Measurements from ENCODE around the gene MAP4K4. TPM values are rescaled to one million over a fixed set of nuclear protein-coding genes. Genes with fewer than 3 reads are reported as not detected.
A peak's percentile ranks its signal among the peaks of the same experiment; 100 is the strongest.

The MAP4K4 gene
- total and polyA plus RNA-seq, 9 donors = 62.3 to 153 (median 133) TPM

DNA sequence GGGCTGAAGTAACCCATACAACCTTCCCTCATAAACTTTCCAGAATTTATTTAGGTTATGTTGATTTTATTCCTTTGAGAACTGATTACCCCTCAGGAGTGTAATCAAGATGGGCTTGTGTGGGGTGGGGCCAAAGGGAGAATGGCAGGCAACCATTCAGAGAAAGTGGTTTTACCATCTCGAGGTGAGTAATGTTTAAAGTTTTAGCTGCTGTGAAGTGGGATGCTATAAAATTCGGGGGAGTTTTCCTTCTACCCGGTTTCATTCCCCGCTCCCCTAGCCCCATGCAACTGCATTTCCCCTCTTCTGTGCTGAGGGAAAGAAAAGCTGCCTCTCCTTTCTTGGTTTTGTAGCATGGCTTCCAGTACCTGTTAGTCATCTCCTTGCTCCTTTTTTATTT, 34.7 kb downstream of the MAP4K4 start:
- Histone ChIP-seq H3K9me3 (replicated peaks; ENCODE audit: control insufficient read depth, low read depth, low read length) (no peaks in the 10 kb centered on the region), H3K27ac (ENCODE audit: low read length) (no peak overlapping the region), H3K4me3 (ENCODE audit: low read length) (no peak overlapping the region), H3K4me1 (ENCODE audit: control insufficient read depth, insufficient read depth, low read length) (peaks cover 32% of the 10 kb centered on the region), H3K36me3 (ENCODE audit: control insufficient read depth, insufficient read depth, low read length) (peaks cover 2% of the 10 kb centered on the region), H3K27me3 (ENCODE audit: control insufficient read depth, insufficient read depth, low read length) (no peaks in the 10 kb centered on the region)
- DNase-seq = no peak
- no CpG with 5 or more reads among the region's 4 CpGs for WGBS (ENCODE audit: insufficient coverage)

DNA sequence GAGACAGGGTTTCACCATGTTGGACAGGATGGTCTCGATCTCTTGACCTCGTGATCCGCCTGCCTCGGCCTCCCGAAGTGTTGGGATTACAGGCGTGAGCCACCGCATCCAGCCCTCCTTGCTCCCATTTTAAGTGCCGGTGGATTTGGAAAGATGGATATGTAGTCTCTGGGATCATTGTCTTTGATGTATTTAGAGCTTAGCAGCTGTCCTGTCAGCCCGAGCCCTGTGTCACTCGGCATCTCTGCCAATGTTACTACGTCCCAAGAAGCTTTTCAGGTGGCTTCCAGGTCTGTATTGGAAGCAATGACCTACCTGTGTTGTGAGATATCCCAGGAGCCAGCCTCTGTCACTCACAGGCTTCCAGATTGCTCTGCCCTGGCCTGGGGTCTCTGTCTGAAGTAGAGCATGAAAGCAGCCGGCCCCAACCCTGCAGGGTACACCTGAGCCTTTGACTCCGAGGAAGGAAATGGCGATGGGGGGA, 35.3 kb downstream of the MAP4K4 start:
- Histone ChIP-seq H3K36me3 (ENCODE audit: control insufficient read depth, insufficient read depth, low read length) (peaks cover 2% of the 10 kb centered on the region), H3K9me3 (replicated peaks; ENCODE audit: control insufficient read depth, low read depth, low read length) (no peaks in the 10 kb centered on the region), H3K4me3 (ENCODE audit: low read length) (no peak overlapping the region), H3K27me3 (ENCODE audit: control insufficient read depth, insufficient read depth, low read length) (no peaks in the 10 kb centered on the region), H3K27ac (ENCODE audit: low read length) (no peak overlapping the region), H3K4me1 (ENCODE audit: control insufficient read depth, insufficient read depth, low read length) (peaks cover 32% of the 10 kb centered on the region)
- no peak for DNase-seq
- 90% methylated on average over 12 of the region's 14 CpGs for WGBS (ENCODE audit: insufficient coverage)

DNA sequence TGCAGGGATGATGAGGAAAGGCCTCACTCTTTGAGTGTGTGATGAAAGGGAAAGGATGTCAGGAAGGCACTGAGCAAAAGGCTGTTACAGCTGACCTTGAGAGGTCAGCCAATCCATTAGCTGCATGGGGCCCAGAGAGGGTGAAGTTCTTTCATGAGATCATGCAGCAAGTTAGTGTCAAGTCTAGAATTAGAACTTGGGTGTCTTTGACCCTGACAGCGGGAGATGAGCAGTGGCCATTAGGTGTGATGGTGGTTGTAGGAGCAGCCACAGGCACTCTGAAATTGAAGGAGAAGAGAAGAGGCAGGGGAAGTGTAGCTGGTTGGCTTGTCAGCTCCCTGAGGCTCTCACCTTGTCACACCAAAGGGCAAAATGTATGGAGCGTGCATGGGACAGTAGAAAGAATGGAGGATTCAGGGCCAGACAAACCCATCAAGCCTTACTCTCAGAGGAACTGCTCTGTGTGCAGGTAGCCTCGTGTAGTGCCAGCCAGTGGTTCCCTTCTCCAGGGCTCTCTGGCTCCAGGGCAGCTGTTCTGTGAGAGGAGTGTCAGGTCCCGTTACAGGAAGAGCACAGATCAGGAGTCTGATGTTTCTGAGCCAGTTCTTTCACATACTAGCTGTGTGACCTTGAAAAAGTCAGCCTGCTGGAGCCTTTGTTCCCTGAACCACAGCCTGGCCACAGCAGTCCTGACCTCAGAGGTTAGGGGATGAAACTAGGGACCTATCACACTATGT, 35.9 kb downstream of the MAP4K4 start:
- H3K4me1 ChIP-seq (ENCODE audit: control insufficient read depth, insufficient read depth, low read length) = peaks cover 32% of the 10 kb centered on the region
- no peak overlapping the region for H3K4me3 ChIP-seq (ENCODE audit: low read length)

DNA sequence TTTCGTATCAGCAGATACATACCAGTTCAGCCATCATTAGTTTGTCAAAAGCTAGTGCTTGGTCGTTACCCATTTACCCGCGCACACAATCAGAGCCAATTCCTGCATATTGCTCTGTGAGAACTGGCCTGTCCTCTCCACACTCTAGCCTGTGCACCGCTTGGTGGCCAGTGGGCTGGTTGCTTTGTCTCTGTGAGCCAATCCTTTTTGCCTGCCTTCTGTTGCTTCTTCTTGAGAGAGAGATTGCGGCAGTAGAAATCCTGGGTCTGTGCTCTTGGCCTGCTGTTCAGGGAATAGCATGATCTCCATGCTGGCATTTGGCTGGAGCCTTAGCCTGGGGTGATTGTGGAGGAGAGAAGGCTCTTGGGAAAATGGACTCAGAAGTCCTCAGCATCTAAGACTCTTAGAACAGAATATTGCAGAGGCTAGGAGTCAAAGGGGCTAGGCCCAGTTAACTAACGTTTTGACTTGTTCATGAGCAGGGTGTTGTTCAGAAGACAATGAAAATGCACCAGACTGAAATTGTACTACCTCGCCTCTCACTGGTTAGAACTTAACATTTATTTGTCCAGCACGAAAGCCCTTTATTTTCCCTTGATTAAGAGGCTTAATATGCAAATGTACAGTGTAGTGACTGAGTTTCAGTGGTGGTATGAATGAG, 37.1 kb downstream of the MAP4K4 start:
- Histone ChIP-seq H3K27me3 (ENCODE audit: control insufficient read depth, insufficient read depth, low read length) (no peaks in the 10 kb centered on the region), H3K4me1 (ENCODE audit: control insufficient read depth, insufficient read depth, low read length) (peaks cover 31% of the 10 kb centered on the region), H3K9me3 (replicated peaks; ENCODE audit: control insufficient read depth, low read depth, low read length) (no peaks in the 10 kb centered on the region), H3K27ac (ENCODE audit: low read length) (no peak overlapping the region), H3K36me3 (ENCODE audit: control insufficient read depth, insufficient read depth, low read length) (peaks cover 2% of the 10 kb centered on the region), H3K4me3 (ENCODE audit: low read length) (no peak overlapping the region)
- WGBS (ENCODE audit: insufficient coverage) = 87% methylated on average over 6 of the region's 9 CpGs
- no peak for DNase-seq

More for the DNA sequence above, 35.9 kb downstream of the MAP4K4 start:
- H3K27ac ChIP-seq (ENCODE audit: low read length) = no peak overlapping the region
- WGBS (ENCODE audit: insufficient coverage) = 71% methylated on average over 1 of the region's 4 CpGs
- H3K9me3 ChIP-seq (replicated peaks; ENCODE audit: control insufficient read depth, low read depth, low read length) = no peaks in the 10 kb centered on the region
- no peak for DNase-seq
- peaks cover 2% of the 10 kb centered on the region for H3K36me3 ChIP-seq (ENCODE audit: control insufficient read depth, insufficient read depth, low read length)
- H3K27me3 ChIP-seq (ENCODE audit: control insufficient read depth, insufficient read depth, low read length) = no peaks in the 10 kb centered on the region

DNA sequence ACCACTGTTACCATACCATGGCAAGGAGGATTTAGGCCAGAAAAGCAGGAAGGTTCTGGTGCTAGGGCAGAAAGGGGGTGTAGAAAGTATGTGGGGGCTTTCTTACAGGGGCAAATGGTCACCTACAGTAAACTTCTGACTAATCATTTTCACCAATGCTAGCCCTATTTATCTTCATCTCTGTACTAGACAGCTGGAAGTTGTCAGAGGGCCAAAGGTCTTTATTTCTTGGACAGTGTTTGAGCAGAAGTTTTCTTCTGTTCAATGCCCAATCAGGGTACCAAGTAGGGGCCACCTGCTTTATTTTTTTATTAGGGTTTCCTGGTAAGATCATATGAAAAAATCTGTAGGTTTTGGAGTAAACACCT, 37.6 kb downstream of the MAP4K4 start:
- DNase-seq = no peak
- peaks cover 32% of the 10 kb centered on the region for H3K4me1 ChIP-seq (ENCODE audit: control insufficient read depth, insufficient read depth, low read length)
- H3K27ac ChIP-seq (ENCODE audit: low read length) = no peak overlapping the region

DNA sequence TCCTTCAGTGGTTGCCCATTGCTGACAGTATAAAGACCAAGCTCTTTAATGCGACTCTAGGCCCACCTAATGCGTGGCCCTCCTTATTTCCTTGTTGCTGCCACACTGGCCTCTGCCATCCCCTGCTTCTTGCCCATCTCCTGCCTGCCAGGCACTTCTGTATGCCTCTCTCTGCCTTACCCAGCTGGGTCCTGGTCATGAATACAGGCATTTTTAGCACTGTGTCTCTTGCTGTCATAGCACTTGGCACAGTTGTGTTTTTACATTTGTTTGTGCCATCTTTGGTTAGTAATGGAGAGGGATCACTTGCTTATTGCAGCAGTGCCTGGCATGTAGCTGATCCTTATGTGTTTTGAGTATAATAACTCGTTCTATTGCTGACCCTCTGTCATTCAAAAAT, 38.7 kb downstream of the MAP4K4 start:
- no peaks in the 10 kb centered on the region for H3K36me3 ChIP-seq (ENCODE audit: control insufficient read depth, insufficient read depth, low read length)
- WGBS (ENCODE audit: insufficient coverage) = 95% methylated on average over 2 of the region's 3 CpGs
- H3K27me3 ChIP-seq (ENCODE audit: control insufficient read depth, insufficient read depth, low read length) = no peaks in the 10 kb centered on the region
- peaks cover 30% of the 10 kb centered on the region for H3K4me1 ChIP-seq (ENCODE audit: control insufficient read depth, insufficient read depth, low read length)
- H3K4me3 ChIP-seq (ENCODE audit: low read length) = no peak overlapping the region
- no peaks in the 10 kb centered on the region for H3K9me3 ChIP-seq (replicated peaks; ENCODE audit: control insufficient read depth, low read depth, low read length)
- no peak for DNase-seq
- H3K27ac ChIP-seq (ENCODE audit: low read length) = no peak overlapping the region

More for the DNA sequence above, 37.6 kb downstream of the MAP4K4 start:
- no peaks in the 10 kb centered on the region for H3K9me3 ChIP-seq (replicated peaks; ENCODE audit: control insufficient read depth, low read depth, low read length)
- no peaks in the 10 kb centered on the region for H3K27me3 ChIP-seq (ENCODE audit: control insufficient read depth, insufficient read depth, low read length)
- no peak overlapping the region for H3K4me3 ChIP-seq (ENCODE audit: low read length)
- no peaks in the 10 kb centered on the region for H3K36me3 ChIP-seq (ENCODE audit: control insufficient read depth, insufficient read depth, low read length)

DNA sequence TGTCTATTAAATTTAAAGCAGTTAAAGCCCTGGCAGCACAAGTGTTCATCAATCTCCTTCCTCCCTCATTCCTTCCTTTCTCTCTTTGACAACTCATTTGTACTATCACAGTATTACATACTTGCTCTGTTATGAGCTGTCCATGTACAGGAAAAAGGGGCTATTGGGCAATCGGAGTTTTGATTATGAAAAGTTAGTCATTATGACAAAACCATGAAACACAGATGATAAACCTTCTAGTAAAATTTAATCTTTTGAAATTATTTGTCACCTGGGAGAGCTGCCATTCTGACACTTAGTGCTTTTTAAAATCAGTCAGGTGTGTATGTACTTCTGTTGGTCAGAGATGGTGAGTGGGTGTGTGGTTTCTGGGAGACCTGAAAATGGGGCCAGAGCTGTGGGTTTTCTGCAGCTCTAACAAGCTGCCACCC, 39.4 kb downstream of the MAP4K4 start:
- Histone ChIP-seq H3K27ac (ENCODE audit: low read length) (no peak overlapping the region), H3K36me3 (ENCODE audit: control insufficient read depth, insufficient read depth, low read length) (no peaks in the 10 kb centered on the region), H3K4me1 (ENCODE audit: control insufficient read depth, insufficient read depth, low read length) (peaks cover 32% of the 10 kb centered on the region), H3K9me3 (replicated peaks; ENCODE audit: control insufficient read depth, low read depth, low read length) (no peaks in the 10 kb centered on the region), H3K27me3 (ENCODE audit: control insufficient read depth, insufficient read depth, low read length) (no peaks in the 10 kb centered on the region), H3K4me3 (ENCODE audit: low read length) (no peak overlapping the region)
- DNase-seq = no peak
- no CpG with 5 or more reads among the region's 1 CpG for WGBS (ENCODE audit: insufficient coverage)

DNA sequence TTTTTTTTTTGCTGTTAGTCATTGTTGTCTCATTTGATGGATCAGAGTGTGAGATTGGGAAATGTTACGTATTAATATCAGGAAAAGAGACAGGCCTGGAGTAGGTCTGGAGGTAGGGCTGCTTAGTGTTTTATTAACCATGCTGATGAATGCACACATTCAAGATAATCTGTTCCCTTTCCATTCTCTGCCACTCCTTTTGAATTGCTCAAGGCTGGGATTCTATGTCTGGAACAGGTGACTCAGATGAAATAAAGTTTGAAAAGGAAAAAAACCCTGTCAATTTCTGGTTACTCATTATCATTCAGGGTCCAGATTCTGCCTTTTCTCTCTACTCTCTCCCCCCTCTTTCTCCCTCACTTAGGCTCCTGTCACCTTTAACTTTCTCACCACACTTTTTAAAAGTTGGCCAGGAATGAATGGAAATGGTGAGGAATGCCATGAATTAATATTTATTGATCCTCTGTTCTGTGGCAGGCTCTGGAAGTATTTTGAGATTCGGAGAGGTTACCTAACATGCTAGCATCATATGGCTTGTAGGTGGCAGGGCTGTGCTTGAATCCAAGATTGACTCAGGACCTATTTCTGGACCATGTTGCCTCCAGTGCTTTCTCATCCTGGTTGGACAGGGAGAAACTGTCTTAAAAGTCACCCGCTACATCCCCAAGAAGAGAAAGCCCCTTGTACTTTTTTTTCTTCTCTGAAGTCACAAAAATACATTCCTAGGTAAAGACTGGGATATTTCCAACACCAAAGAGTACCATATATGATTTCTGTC, 40.2 kb downstream of the MAP4K4 start:
- no peaks in the 10 kb centered on the region for H3K9me3 ChIP-seq (replicated peaks; ENCODE audit: control insufficient read depth, low read depth, low read length)
- peaks cover 38% of the 10 kb centered on the region for H3K4me1 ChIP-seq (ENCODE audit: control insufficient read depth, insufficient read depth, low read length)
- no peak overlapping the region for H3K4me3 ChIP-seq (ENCODE audit: low read length)
- no peak overlapping the region for H3K27ac ChIP-seq (ENCODE audit: low read length)
- no peaks in the 10 kb centered on the region for H3K36me3 ChIP-seq (ENCODE audit: control insufficient read depth, insufficient read depth, low read length)
- 100% methylated on average over 1 of the region's 3 CpGs for WGBS (ENCODE audit: insufficient coverage)
- H3K27me3 ChIP-seq (ENCODE audit: control insufficient read depth, insufficient read depth, low read length) = no peaks in the 10 kb centered on the region
- no peak for DNase-seq

DNA sequence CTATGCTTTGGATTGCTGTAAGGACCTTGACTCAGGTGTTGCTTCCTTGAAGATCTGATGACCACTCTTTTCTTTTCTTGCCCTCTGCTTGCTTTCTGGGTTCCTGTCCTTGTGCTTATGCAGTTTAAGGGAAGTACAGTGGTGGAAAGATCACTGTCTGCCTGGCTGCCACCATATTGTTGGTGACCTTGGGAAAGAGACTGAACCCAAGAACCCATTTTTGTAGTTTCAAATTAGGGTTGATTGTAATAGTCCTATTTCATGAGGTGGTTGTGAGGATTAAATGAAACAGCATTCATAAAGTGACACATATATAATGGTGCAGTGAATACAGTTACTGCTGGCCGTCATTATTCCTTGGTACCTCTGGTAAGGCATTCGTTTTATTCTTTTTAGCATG, 41.1 kb downstream of the MAP4K4 start:
- Histone ChIP-seq H3K27me3 (ENCODE audit: control insufficient read depth, insufficient read depth, low read length) (no peaks in the 10 kb centered on the region), H3K36me3 (ENCODE audit: control insufficient read depth, insufficient read depth, low read length) (no peaks in the 10 kb centered on the region), H3K4me3 (ENCODE audit: low read length) (no peak overlapping the region), H3K9me3 (replicated peaks; ENCODE audit: control insufficient read depth, low read depth, low read length) (no peaks in the 10 kb centered on the region), H3K27ac (ENCODE audit: low read length) (no peak overlapping the region), H3K4me1 (ENCODE audit: control insufficient read depth, insufficient read depth, low read length) (peaks cover 29% of the 10 kb centered on the region)
- DNase-seq = no peak
- WGBS (ENCODE audit: insufficient coverage) = no CpG with 5 or more reads among the region's 2 CpGs

DNA sequence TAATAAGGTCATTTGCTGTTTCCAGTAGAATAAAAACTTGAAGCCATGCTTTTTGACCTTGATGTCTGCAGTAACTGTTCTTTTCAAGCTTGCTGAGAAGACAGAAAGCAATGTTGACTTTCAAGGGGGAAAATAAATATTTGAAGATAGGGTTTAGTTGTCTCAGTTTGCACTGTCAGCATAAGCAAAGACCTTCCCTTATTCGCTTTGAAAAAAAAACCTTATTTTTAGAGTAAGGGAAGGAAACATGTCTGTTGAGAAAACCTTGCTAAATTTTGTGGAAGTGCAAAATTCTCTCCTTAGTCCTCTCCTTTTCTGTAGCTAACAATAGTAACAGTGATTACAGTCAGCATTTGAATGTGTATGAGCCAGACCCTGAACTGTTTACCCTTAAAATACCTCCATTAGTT, 43.1 kb downstream of the MAP4K4 start:
- no peak overlapping the region for H3K27ac ChIP-seq (ENCODE audit: low read length)

More for the DNA sequence above, 43.1 kb downstream of the MAP4K4 start:
- Histone ChIP-seq H3K27me3 (ENCODE audit: control insufficient read depth, insufficient read depth, low read length) (no peaks in the 10 kb centered on the region), H3K9me3 (replicated peaks; ENCODE audit: control insufficient read depth, low read depth, low read length) (no peaks in the 10 kb centered on the region), H3K4me3 (ENCODE audit: low read length) (no peak overlapping the region), H3K36me3 (ENCODE audit: control insufficient read depth, insufficient read depth, low read length) (no peaks in the 10 kb centered on the region), H3K4me1 (ENCODE audit: control insufficient read depth, insufficient read depth, low read length) (peaks cover 19% of the 10 kb centered on the region)
- peak; percentile 58 for DNase-seq
- WGBS (ENCODE audit: insufficient coverage) = no CpG with 5 or more reads among the region's 1 CpG
